Measurements from ENCODE around the gene FGF19. TPM values are rescaled to one million over a fixed set of nuclear protein-coding genes. Genes with fewer than 3 reads are reported as not detected.

FGF19 gene
- total and polyA plus RNA-seq, 2 donors (not counting 1 experiment from before 2014, with no cell fraction given): not detected

DNA sequence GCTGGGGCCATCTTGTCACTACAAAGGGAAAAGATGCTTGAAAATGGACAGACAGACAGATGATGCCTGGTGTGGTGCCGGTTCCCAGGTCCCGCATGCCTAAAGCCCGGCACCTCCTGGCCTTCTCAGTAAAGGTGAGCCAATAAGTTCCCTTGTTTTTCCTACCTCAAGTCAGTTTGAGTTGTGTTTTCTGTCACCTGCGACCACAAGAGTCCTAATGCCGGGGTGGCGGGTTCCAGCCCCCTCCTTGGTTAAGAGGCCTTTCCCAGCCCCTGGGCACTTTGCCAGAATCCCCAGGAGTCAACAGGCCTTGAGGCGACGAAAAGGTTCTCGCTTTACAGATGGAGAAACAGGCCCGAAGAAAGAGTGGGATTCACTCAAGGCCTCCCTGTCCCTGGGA, 9.0 kb downstream of the FGF19 start:
- TF ChIP-seq, protein P1, sequence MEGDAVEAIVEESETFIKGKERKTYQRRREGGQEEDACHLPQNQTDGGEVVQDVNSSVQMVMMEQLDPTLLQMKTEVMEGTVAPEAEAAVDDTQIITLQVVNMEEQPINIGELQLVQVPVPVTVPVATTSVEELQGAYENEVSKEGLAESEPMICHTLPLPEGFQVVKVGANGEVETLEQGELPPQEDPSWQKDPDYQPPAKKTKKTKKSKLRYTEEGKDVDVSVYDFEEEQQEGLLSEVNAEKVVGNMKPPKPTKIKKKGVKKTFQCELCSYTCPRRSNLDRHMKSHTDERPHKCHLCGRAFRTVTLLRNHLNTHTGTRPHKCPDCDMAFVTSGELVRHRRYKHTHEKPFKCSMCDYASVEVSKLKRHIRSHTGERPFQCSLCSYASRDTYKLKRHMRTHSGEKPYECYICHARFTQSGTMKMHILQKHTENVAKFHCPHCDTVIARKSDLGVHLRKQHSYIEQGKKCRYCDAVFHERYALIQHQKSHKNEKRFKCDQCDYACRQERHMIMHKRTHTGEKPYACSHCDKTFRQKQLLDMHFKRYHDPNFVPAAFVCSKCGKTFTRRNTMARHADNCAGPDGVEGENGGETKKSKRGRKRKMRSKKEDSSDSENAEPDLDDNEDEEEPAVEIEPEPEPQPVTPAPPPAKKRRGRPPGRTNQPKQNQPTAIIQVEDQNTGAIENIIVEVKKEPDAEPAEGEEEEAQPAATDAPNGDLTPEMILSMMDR (conservative IDR thresholded peaks at IDR 0.05 in 1 of 2, IDR thresholded peaks at IDR 0.05 in 1 of 2; ENCODE audit: low read depth in 1 of 2, low read length in 2 of 2): no peak
- TF ChIP-seq EZH2 (IDR thresholded peaks at IDR 0.05; ENCODE audit: low read length, missing control alignments): no peak
- Histone ChIP-seq H3K79me2 (ENCODE audit: control insufficient read depth, insufficient read depth, low read length) (no peaks in the 10 kb centered on the region), H3K27me3 (ENCODE audit: control insufficient read depth, insufficient read depth, low read length) (peaks cover 16% of the 10 kb centered on the region), H3K9me3 (ENCODE audit: control insufficient read depth, insufficient read depth, low read depth, low read length) (no peaks in the 10 kb centered on the region), H3K4me2 (ENCODE audit: extremely low read depth, insufficient read depth, low read length) (no peak overlapping the region), H2AFZ (ENCODE audit: low read length) (no peak overlapping the region), H3K4me1 (ENCODE audit: control insufficient read depth, extremely low read depth, insufficient read depth, low read length) (no peaks in the 10 kb centered on the region), H3K4me3 (replicated peaks in 1 of 4; ENCODE audit: control extremely low read depth in 1 of 4, insufficient read depth in 1 of 4, low read depth in 3 of 4, low read length in 4 of 4) (no peak overlapping the region), H3K27ac (ENCODE audit: insufficient read depth, low read length) (no peak overlapping the region), H3K9ac (ENCODE audit: insufficient read depth, low read length) (no peak overlapping the region), H3K36me3 (ENCODE audit: control insufficient read depth, insufficient read depth, low read length) (no peaks in the 10 kb centered on the region), H4K20me1 (ENCODE audit: control insufficient read depth, extremely low read depth, insufficient read depth, low read length) (no peaks in the 10 kb centered on the region)
- DNase-seq (ENCODE audit: low read depth in 2 of 2): no peak

DNA sequence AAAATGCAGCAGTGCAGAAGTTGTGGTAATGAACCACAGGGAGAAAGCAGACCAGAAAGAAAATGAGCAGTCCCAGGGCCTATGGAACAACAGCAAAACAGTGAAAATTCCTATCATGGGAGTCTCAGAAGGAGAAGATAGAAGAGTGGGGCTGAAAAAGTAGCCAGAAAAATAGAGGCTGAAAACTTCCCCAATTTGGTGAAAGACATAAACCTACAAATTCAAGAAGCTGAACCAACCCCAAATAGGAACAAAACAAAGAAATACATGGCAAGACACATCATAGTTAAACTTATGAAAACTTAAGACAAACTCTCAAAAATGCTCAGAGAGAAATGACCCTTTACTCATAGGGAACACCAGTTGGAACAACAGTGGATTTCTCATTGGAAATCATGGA, 11.4 kb downstream of the FGF19 start:
- Histone ChIP-seq H2AFZ (ENCODE audit: low read length) (no peak overlapping the region), H3K9me3 (ENCODE audit: control insufficient read depth, insufficient read depth, low read depth, low read length) (no peaks in the 10 kb centered on the region), H4K20me1 (ENCODE audit: control insufficient read depth, extremely low read depth, insufficient read depth, low read length) (no peaks in the 10 kb centered on the region), H3K9ac (ENCODE audit: insufficient read depth, low read length) (no peak overlapping the region), H3K27me3 (ENCODE audit: control insufficient read depth, insufficient read depth, low read length) (peaks cover 11% of the 10 kb centered on the region), H3K4me3 (replicated peaks in 1 of 4; ENCODE audit: control extremely low read depth in 1 of 4, insufficient read depth in 1 of 4, low read depth in 3 of 4, low read length in 4 of 4) (no peak overlapping the region), H3K4me2 (ENCODE audit: extremely low read depth, insufficient read depth, low read length) (no peak overlapping the region), H3K79me2 (ENCODE audit: control insufficient read depth, insufficient read depth, low read length) (no peaks in the 10 kb centered on the region), H3K27ac (ENCODE audit: insufficient read depth, low read length) (no peak overlapping the region), H3K36me3 (ENCODE audit: control insufficient read depth, insufficient read depth, low read length) (no peaks in the 10 kb centered on the region), H3K4me1 (ENCODE audit: control insufficient read depth, extremely low read depth, insufficient read depth, low read length) (no peaks in the 10 kb centered on the region)
- TF ChIP-seq EZH2 (IDR thresholded peaks at IDR 0.05; ENCODE audit: low read length, missing control alignments): no peak
- TF ChIP-seq, protein P1 (conservative IDR thresholded peaks at IDR 0.05 in 1 of 2, IDR thresholded peaks at IDR 0.05 in 1 of 2; ENCODE audit: low read depth in 1 of 2, low read length in 2 of 2): no peak
- DNase-seq (ENCODE audit: low read depth in 2 of 2): no peak

GRCh38 chr11:69691463-69691862, 12.4 kb downstream of the FGF19 start:
- no peaks in the 10 kb centered on the region for H3K9me3 ChIP-seq (ENCODE audit: control insufficient read depth, insufficient read depth, low read depth, low read length)
- H3K79me2 ChIP-seq (ENCODE audit: control insufficient read depth, insufficient read depth, low read length): no peaks in the 10 kb centered on the region
- peak in 1 of 2 donors; percentile 53 for DNase-seq (ENCODE audit: low read depth in 2 of 2)
- no peak overlapping the region for H3K4me2 ChIP-seq (ENCODE audit: extremely low read depth, insufficient read depth, low read length)
- H3K9ac ChIP-seq (ENCODE audit: insufficient read depth, low read length): no peak overlapping the region
- H3K27ac ChIP-seq (ENCODE audit: insufficient read depth, low read length): no peak overlapping the region
- H3K4me1 ChIP-seq (ENCODE audit: control insufficient read depth, extremely low read depth, insufficient read depth, low read length): no peaks in the 10 kb centered on the region
- no peaks in the 10 kb centered on the region for H3K36me3 ChIP-seq (ENCODE audit: control insufficient read depth, insufficient read depth, low read length)
- no peak for TF ChIP-seq EZH2 (IDR thresholded peaks at IDR 0.05; ENCODE audit: low read length, missing control alignments)
- TF ChIP-seq, protein P1 (conservative IDR thresholded peaks at IDR 0.05 in 1 of 2, IDR thresholded peaks at IDR 0.05 in 1 of 2; ENCODE audit: low read depth in 1 of 2, low read length in 2 of 2): no peak
- H3K4me3 ChIP-seq (replicated peaks in 1 of 4; ENCODE audit: control extremely low read depth in 1 of 4, insufficient read depth in 1 of 4, low read depth in 3 of 4, low read length in 4 of 4): no peak overlapping the region
- no peak overlapping the region for H2AFZ ChIP-seq (ENCODE audit: low read length)
- peaks cover 9% of the 10 kb centered on the region for H3K27me3 ChIP-seq (ENCODE audit: control insufficient read depth, insufficient read depth, low read length)
- no peaks in the 10 kb centered on the region for H4K20me1 ChIP-seq (ENCODE audit: control insufficient read depth, extremely low read depth, insufficient read depth, low read length)

Data from fibroblast of lung (primary cell).